IMR-90 (cell line): ENCODE data around the gene SSR3.

Experiments
- BHLHE40 ChIP-seq: fragments of 150-350 bp; IDR thresholded peaks from 2 replicates; pipeline ENCODE4 v1.6.1; 2016; ENCODE audit warnings: mild to moderate bottlenecking, low read depth, low read length
- CTCF ChIP-seq: conservative IDR thresholded peaks from 2 replicates; pipeline ENCODE4 v1.5.1; 2012; ENCODE audit warnings: mild to moderate bottlenecking, low read depth, low read length, improper control_type of control experiment

- no peak for TF ChIP-seq CTCF
- TF ChIP-seq BHLHE40, result no peak
Observed at GRCh38 chr3:156532730-156533129, 22.2 kb downstream of the SSR3 start.
